ENCODE measurements around the gene RFTN1.

The RFTN1 gene

DNA sequence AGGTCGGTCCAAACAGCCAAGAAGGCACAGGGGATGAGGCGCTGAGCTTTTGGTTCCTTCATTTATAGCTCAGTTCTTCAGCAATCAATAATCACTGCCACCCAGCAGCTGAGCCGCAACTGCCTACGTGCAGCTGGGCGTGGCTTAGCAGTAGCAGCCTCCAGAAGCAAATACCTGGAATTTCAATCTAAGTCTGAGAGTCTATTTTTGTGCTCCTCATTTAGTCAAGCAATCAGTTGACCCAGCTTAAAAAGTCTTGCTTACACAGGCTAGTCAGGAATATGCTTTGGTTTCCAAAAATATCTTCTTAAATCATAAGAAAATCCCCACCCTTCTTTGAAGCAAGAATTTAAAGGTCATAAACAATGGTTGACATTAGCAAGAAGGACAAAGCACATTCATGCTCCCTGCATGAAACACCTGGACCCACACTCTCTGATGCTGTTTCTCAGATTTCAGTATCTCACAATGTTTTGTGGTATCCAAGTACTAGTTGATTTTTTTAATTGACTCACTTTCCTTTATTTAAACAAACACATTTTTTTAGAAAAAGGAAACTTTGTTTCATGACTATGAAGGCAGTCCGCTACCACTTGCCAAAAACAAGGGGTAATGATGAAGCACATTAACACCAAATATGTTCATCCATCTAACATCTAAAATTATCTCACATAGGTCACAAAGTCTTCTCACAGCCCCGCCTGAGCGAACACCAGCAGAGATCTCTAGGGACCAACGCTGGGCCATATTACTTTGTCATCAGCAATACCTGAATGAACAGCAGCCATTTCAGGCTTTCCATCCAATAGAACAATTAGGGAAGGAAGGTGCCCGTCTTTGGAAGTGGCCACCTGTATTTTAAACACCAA, 142.4 kb downstream of the RFTN1 start:
- DNase-seq = no peak
- 94% methylated on average over 3 of the region's 10 CpGs for WGBS (ENCODE audit: insufficient coverage)
- ChIA-PET POLR2A (no interaction called here), CTCF (interaction anchor here (0.9 kb wide), 1 partner anchor 11 kb away, joined by 3 read pairs; no protein-coding TSS in a partner anchor)
- Histone ChIP-seq H3K36me3 (ENCODE audit: control insufficient read depth in 4 of 4, insufficient read depth in 4 of 4, low read length in 3 of 4) (peaks cover 9 to 64% (median 27%) of the 10 kb centered on the region in 4 experiments), H3K9me3 (ENCODE audit: control extremely low read depth in 1 of 5, control insufficient read depth in 4 of 5, insufficient read depth in 2 of 5, low read depth in 1 of 5, low read length in 4 of 5) (no peaks in the 10 kb centered on the region), H3K27ac (ENCODE audit: insufficient read depth in 1 of 2, low read depth in 1 of 2, low read length in 2 of 2, poor library complexity in 1 of 2, severe bottlenecking in 2 of 2) (no peak overlapping the region), H3K4me1 (ENCODE audit: control extremely low read depth in 1 of 4, control insufficient read depth in 4 of 4, insufficient read depth in 4 of 4, low read length in 3 of 4) (peaks cover 0 to 7% (median 2%) of the 10 kb centered on the region in 4 experiments), H3K4me3 (ENCODE audit: control insufficient read depth in 1 of 7, extremely low read depth in 1 of 7, insufficient read depth in 4 of 7, low read depth in 2 of 7, low read length in 6 of 7) (no peak overlapping the region), H3K27me3 (replicated peaks in 2 of 5; ENCODE audit: control insufficient read depth in 4 of 5, insufficient read depth in 5 of 5, low read length in 4 of 5) (no peaks in the 10 kb centered on the region)

DNA sequence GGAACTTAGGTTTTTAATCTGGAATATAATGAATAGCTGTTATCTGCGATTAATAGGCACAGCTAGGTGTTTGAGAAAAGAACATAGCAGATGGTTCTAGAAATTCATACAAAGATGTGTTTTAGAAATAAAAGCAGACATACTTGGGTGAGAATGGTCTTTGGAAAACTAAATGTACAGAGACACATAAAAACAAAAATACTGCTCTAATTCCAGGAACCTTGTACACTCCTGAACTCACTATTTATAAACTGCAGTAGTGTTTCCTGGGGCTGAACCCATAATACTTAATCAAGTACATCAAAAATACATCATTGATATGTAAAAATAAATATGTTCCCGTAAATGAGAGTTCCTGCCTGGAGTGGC, 143.0 kb downstream of the RFTN1 start:
- 100% methylated on average over 1 of the region's 2 CpGs for WGBS (ENCODE audit: insufficient coverage)
- Histone ChIP-seq H3K9me3 (ENCODE audit: control extremely low read depth in 1 of 5, control insufficient read depth in 4 of 5, insufficient read depth in 2 of 5, low read depth in 1 of 5, low read length in 4 of 5) (no peaks in the 10 kb centered on the region), H3K27me3 (replicated peaks in 2 of 5; ENCODE audit: control insufficient read depth in 4 of 5, insufficient read depth in 5 of 5, low read length in 4 of 5) (no peaks in the 10 kb centered on the region), H3K4me1 (ENCODE audit: control extremely low read depth in 1 of 4, control insufficient read depth in 4 of 4, insufficient read depth in 4 of 4, low read length in 3 of 4) (peaks cover 0 to 5% (median 0%) of the 10 kb centered on the region in 4 experiments), H3K27ac (ENCODE audit: insufficient read depth in 1 of 2, low read depth in 1 of 2, low read length in 2 of 2, poor library complexity in 1 of 2, severe bottlenecking in 2 of 2) (no peak overlapping the region), H3K4me3 (ENCODE audit: control insufficient read depth in 1 of 7, extremely low read depth in 1 of 7, insufficient read depth in 4 of 7, low read depth in 2 of 7, low read length in 6 of 7) (no peak overlapping the region), H3K36me3 (ENCODE audit: control insufficient read depth in 4 of 4, insufficient read depth in 4 of 4, low read length in 3 of 4) (peaks cover 8 to 64% (median 25%) of the 10 kb centered on the region in 4 experiments)
- DNase-seq = no peak
- ChIA-PET CTCF (interaction anchor here (0.9 kb wide), 1 partner anchor 12 kb away, joined by 3 read pairs; no protein-coding TSS in a partner anchor), POLR2A (no interaction called here)

DNA sequence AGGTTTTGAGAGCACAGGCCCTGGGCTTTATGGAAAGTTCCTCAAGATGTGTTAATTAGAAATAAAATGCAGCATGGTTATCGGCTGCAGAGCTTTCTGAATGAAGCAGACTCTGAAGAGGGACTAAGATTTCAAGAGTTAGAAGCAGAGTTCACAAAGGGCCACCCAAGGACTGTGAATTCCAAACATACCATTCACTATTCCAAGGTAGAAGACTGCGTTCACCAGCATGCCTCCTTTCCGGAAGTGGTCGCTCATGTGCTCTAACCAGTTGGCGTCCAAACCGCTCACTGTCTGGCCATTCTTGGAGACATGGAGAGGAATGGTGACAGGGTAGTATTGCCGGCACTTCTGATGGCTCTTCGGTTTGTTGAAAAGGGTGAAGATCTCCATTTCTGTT, 143.6 kb downstream of the RFTN1 start:
- no peak for DNase-seq
- Histone ChIP-seq H3K9me3 (ENCODE audit: control extremely low read depth in 1 of 5, control insufficient read depth in 4 of 5, insufficient read depth in 2 of 5, low read depth in 1 of 5, low read length in 4 of 5) (no peaks in the 10 kb centered on the region), H3K4me3 (ENCODE audit: control insufficient read depth in 1 of 7, extremely low read depth in 1 of 7, insufficient read depth in 4 of 7, low read depth in 2 of 7, low read length in 6 of 7) (no peak overlapping the region), H3K4me1 (ENCODE audit: control extremely low read depth in 1 of 4, control insufficient read depth in 4 of 4, insufficient read depth in 4 of 4, low read length in 3 of 4) (peaks cover 0 to 5% (median 0%) of the 10 kb centered on the region in 4 experiments), H3K27me3 (replicated peaks in 2 of 5; ENCODE audit: control insufficient read depth in 4 of 5, insufficient read depth in 5 of 5, low read length in 4 of 5) (no peaks in the 10 kb centered on the region), H3K27ac (ENCODE audit: insufficient read depth in 1 of 2, low read depth in 1 of 2, low read length in 2 of 2, poor library complexity in 1 of 2, severe bottlenecking in 2 of 2) (no peak overlapping the region), H3K36me3 (ENCODE audit: control insufficient read depth in 4 of 4, insufficient read depth in 4 of 4, low read length in 3 of 4) (peaks cover 8 to 63% (median 26%) of the 10 kb centered on the region in 4 experiments)
- 99% methylated on average over 7 of the region's 8 CpGs for WGBS (ENCODE audit: insufficient coverage)
- ChIA-PET CTCF (no interaction called here), POLR2A (no interaction called here)

DNA sequence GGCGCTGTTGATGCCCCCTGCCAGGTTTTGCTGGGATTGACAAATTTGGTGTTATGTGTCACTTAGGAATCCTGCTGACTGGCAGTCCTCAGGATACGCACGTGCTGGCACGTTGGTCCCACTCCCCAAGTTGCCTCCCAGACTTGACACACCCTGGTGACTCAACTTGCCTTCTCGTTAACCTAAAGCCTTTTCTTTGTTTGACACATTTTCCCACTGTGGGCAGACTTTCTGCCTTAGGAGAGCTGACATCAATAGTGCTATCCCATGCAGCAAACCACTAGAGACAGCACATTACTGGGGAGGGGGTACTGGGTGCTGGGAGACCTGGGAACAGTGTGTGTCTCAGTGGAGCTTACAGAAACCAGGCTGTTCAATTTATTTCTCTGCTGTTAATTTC, 144.2 kb downstream of the RFTN1 start:
- ChIA-PET CTCF (no interaction called here), POLR2A (no interaction called here)
- peaks cover 0 to 5% (median 0%) of the 10 kb centered on the region in 4 experiments for H3K4me1 ChIP-seq (ENCODE audit: control extremely low read depth in 1 of 4, control insufficient read depth in 4 of 4, insufficient read depth in 4 of 4, low read length in 3 of 4)
- no peak overlapping the region for H3K4me3 ChIP-seq (ENCODE audit: control insufficient read depth in 1 of 7, extremely low read depth in 1 of 7, insufficient read depth in 4 of 7, low read depth in 2 of 7, low read length in 6 of 7)
- no peak for DNase-seq
- no peak overlapping the region for H3K27ac ChIP-seq (ENCODE audit: insufficient read depth in 1 of 2, low read depth in 1 of 2, low read length in 2 of 2, poor library complexity in 1 of 2, severe bottlenecking in 2 of 2)
- 98% methylated on average over 5 of the region's 5 CpGs for WGBS (ENCODE audit: insufficient coverage)
- no peaks in the 10 kb centered on the region for H3K9me3 ChIP-seq (ENCODE audit: control extremely low read depth in 1 of 5, control insufficient read depth in 4 of 5, insufficient read depth in 2 of 5, low read depth in 1 of 5, low read length in 4 of 5)
- peaks cover 9 to 63% (median 27%) of the 10 kb centered on the region in 4 experiments for H3K36me3 ChIP-seq (ENCODE audit: control insufficient read depth in 4 of 4, insufficient read depth in 4 of 4, low read length in 3 of 4)
- H3K27me3 ChIP-seq (replicated peaks in 2 of 5; ENCODE audit: control insufficient read depth in 4 of 5, insufficient read depth in 5 of 5, low read length in 4 of 5) = no peaks in the 10 kb centered on the region

DNA sequence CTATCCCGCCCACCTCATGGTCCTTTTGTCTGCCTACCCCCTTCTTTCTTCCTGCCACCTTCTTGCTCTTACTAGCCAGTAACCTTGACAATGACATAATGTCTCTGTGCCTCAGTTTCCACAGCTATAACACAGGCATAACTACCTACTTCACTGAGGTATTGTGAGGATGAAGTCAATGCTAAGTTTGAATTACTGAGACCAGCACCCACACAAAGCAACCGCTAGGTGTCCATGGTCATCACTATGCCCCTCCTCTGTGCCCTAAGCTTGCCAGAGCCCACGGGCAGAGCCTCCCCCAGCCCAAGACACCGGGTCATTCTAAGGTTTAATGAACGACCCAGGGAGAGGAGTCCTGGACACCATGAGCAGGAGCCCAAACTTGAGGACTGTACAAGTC, 146.9 kb downstream of the RFTN1 start:
- Histone ChIP-seq H3K9me3 (ENCODE audit: control extremely low read depth in 1 of 5, control insufficient read depth in 4 of 5, insufficient read depth in 2 of 5, low read depth in 1 of 5, low read length in 4 of 5) (no peaks in the 10 kb centered on the region), H3K4me1 (ENCODE audit: control extremely low read depth in 1 of 4, control insufficient read depth in 4 of 4, insufficient read depth in 4 of 4, low read length in 3 of 4) (peaks cover 0 to 5% (median 0%) of the 10 kb centered on the region in 4 experiments), H3K27me3 (replicated peaks in 2 of 5; ENCODE audit: control insufficient read depth in 4 of 5, insufficient read depth in 5 of 5, low read length in 4 of 5) (no peaks in the 10 kb centered on the region), H3K27ac (ENCODE audit: insufficient read depth in 1 of 2, low read depth in 1 of 2, low read length in 2 of 2, poor library complexity in 1 of 2, severe bottlenecking in 2 of 2) (no peak overlapping the region), H3K36me3 (ENCODE audit: control insufficient read depth in 4 of 4, insufficient read depth in 4 of 4, low read length in 3 of 4) (peaks cover 16 to 69% (median 34%) of the 10 kb centered on the region in 4 experiments), H3K4me3 (ENCODE audit: control insufficient read depth in 1 of 7, extremely low read depth in 1 of 7, insufficient read depth in 4 of 7, low read depth in 2 of 7, low read length in 6 of 7) (no peak overlapping the region)
- 100% methylated on average over 3 of the region's 5 CpGs for WGBS (ENCODE audit: insufficient coverage)
- CTCF ChIA-PET = interaction anchor here (1.1 kb wide), 1 partner anchor 169 kb away, joined by 3 read pairs; no protein-coding TSS in a partner anchor
- POLR2A ChIA-PET = no interaction called here
- DNase-seq = no peak

DNA sequence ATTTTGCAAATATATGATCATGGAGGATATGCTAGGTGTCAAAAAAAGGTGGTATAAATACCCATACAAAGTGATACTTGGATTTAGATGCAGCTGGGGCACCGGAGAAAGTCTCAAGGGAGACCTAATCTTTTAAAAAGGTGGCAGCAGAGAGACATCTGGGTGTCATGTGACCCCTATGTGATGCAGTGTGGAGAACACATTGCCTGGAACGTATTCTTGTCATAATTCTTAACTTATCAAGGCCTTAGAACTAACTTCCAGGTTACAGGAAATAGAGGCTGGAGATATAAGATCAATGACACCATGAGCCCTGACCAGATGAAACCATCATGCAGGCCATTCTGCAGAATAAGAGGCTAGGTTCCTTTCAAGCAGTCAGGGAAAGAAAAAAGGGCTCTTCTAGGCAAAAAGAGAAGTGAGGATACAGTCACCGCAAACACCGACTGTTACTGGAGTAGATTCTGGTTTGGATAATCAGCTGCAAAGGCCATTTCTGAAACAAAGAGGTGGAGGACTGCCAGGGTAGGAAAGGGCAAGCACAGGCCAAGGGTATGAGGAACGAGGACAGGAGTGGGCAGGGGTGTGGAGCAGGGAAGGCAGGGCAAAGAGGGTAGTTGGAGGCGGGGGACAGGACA, 147.9 kb downstream of the RFTN1 start:
- Histone ChIP-seq H3K27ac (ENCODE audit: insufficient read depth in 1 of 2, low read depth in 1 of 2, low read length in 2 of 2, poor library complexity in 1 of 2, severe bottlenecking in 2 of 2) (no peak overlapping the region), H3K4me3 (ENCODE audit: control insufficient read depth in 1 of 7, extremely low read depth in 1 of 7, insufficient read depth in 4 of 7, low read depth in 2 of 7, low read length in 6 of 7) (no peak overlapping the region), H3K36me3 (ENCODE audit: control insufficient read depth in 4 of 4, insufficient read depth in 4 of 4, low read length in 3 of 4) (peaks cover 16 to 73% (median 41%) of the 10 kb centered on the region in 4 experiments), H3K27me3 (replicated peaks in 2 of 5; ENCODE audit: control insufficient read depth in 4 of 5, insufficient read depth in 5 of 5, low read length in 4 of 5) (no peaks in the 10 kb centered on the region), H3K9me3 (ENCODE audit: control extremely low read depth in 1 of 5, control insufficient read depth in 4 of 5, insufficient read depth in 2 of 5, low read depth in 1 of 5, low read length in 4 of 5) (no peaks in the 10 kb centered on the region), H3K4me1 (ENCODE audit: control extremely low read depth in 1 of 4, control insufficient read depth in 4 of 4, insufficient read depth in 4 of 4, low read length in 3 of 4) (peaks cover 0 to 5% (median 0%) of the 10 kb centered on the region in 4 experiments)
- DNase-seq = no peak
- ChIA-PET CTCF (no interaction called here), POLR2A (interaction anchor here (0.6 kb wide), 1 partner anchor 165 kb away, joined by 3 read pairs; no protein-coding TSS in a partner anchor)
- 90% methylated on average over 5 of the region's 6 CpGs for WGBS (ENCODE audit: insufficient coverage)

DNA sequence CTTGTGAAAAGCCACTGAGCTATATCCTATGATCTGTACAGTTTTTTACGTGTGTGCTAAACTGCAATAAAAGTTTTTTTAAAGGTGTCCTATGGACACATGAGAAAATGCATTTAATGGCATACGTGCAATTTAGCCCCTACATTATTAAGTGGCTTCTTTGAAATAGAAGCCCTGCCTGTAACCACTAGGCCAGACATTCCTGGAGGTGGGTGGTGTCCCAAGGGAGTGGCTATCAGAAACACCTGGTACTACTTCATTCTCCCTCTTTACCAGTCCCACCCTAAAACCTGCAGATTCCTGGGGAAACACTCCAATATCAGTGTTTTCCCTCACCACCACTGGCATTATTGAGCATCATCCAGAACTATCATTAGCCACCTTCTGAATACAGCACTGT, 148.5 kb downstream of the RFTN1 start:
- Histone ChIP-seq H3K27me3 (replicated peaks in 2 of 5; ENCODE audit: control insufficient read depth in 4 of 5, insufficient read depth in 5 of 5, low read length in 4 of 5) (no peaks in the 10 kb centered on the region), H3K9me3 (ENCODE audit: control extremely low read depth in 1 of 5, control insufficient read depth in 4 of 5, insufficient read depth in 2 of 5, low read depth in 1 of 5, low read length in 4 of 5) (no peaks in the 10 kb centered on the region), H3K4me3 (ENCODE audit: control insufficient read depth in 1 of 7, extremely low read depth in 1 of 7, insufficient read depth in 4 of 7, low read depth in 2 of 7, low read length in 6 of 7) (no peak overlapping the region), H3K36me3 (ENCODE audit: control insufficient read depth in 4 of 4, insufficient read depth in 4 of 4, low read length in 3 of 4) (peaks cover 15 to 70% (median 39%) of the 10 kb centered on the region in 4 experiments), H3K4me1 (ENCODE audit: control extremely low read depth in 1 of 4, control insufficient read depth in 4 of 4, insufficient read depth in 4 of 4, low read length in 3 of 4) (peaks cover 0 to 5% (median 0%) of the 10 kb centered on the region in 4 experiments), H3K27ac (ENCODE audit: insufficient read depth in 1 of 2, low read depth in 1 of 2, low read length in 2 of 2, poor library complexity in 1 of 2, severe bottlenecking in 2 of 2) (no peak overlapping the region)
- 94% methylated on average over 2 of the region's 2 CpGs for WGBS (ENCODE audit: insufficient coverage)
- DNase-seq = no peak
- ChIA-PET POLR2A (no interaction called here), CTCF (interaction anchor here (1.0 kb wide), 1 partner anchor 70 kb away, joined by 3 read pairs; no protein-coding TSS in a partner anchor)
